Hematopoietic multipotent progenitor cell (in vitro differentiated cells): ENCODE measurements around the gene VPS33A. TPM values are rescaled to one million over a fixed set of nuclear protein-coding genes. Genes with fewer than 3 reads are reported as not detected.
"Not testable (repeated sequence)": the region's sequence is repeated elsewhere in the genome, so short reads cannot be mapped to it uniquely, and the experiment has no call there.

Experiments used
- DNase-seq, 3 donors: peaks; one replicate each; pipeline ENCODE4 v3.0.0-alpha.2; 2011 to 2015; ENCODE audit warnings: low read depth in 2 of 3, low spot score in 2 of 3
- total RNA-seq: library from RNA; depleted of rRNA; stranded (reverse); fragments of >200 nt; gene quantifications from one replicate; pipeline ENCODE4 v1.2.3, GENCODE V29; 2012

Gene VPS33A
- total RNA-seq, 1 donor = 15.1 TPM

GRCh38 chr12:122258939-122259338, 7.4 kb downstream of the VPS33A start:
- DNase-seq = not testable (repeated sequence)

- not testable (repeated sequence) for DNase-seq
These were observed 7.8 kb downstream of the VPS33A start for GRCh38 chr12:122258462-122258861.

- no peak for DNase-seq
These were observed 15.8 kb downstream of the VPS33A start for GRCh38 chr12:122250536-122250935.

- no peak for DNase-seq
These were observed 16.2 kb downstream of the VPS33A start for GRCh38 chr12:122250047-122250446.

- no peak for DNase-seq
These were observed 20.7 kb downstream of the VPS33A start for GRCh38 chr12:122245553-122245952.

- no peak for DNase-seq
These were observed 21.5 kb downstream of the VPS33A start for GRCh38 chr12:122244565-122245371.

GRCh38 chr12:122243965-122244364, 22.3 kb downstream of the VPS33A start:
- DNase-seq = no peak

GRCh38 chr12:122238861-122239260, 27.4 kb downstream of the VPS33A start:
- DNase-seq = no peak

- DNase-seq = no peak
These were observed 30.6 kb downstream of the VPS33A start for GRCh38 chr12:122235741-122236140.

GRCh38 chr12:122232691-122233090, 33.6 kb downstream of the VPS33A start:
- DNase-seq = no peak

GRCh38 chr12:122230798-122231197, 35.5 kb downstream of the VPS33A start:
- DNase-seq = no peak

GRCh38 chr12:122228092-122228491, 38.2 kb downstream of the VPS33A start:
- no peak for DNase-seq

- DNase-seq = no peak
These were observed 39.0 kb downstream of the VPS33A start for GRCh38 chr12:122227341-122227740.

- DNase-seq = no peak
These were observed 39.7 kb downstream of the VPS33A start for GRCh38 chr12:122226366-122227125.

GRCh38 chr12:122225683-122226365, 40.5 kb downstream of the VPS33A start, which contains the start of gene DIABLO:
Gene DIABLO, minus strand, starts transcription at chr12:122226052. Its CDS starts 38 bp downstream, at chr12:122226014.
- DNase-seq = peak; percentile 99 to 100 (median 100)

GRCh38 chr12:122216445-122216844, 49.8 kb downstream of the VPS33A start:
- DNase-seq = no peak

- no peak for DNase-seq
These were observed 50.5 kb downstream of the VPS33A start for GRCh38 chr12:122215771-122216170.

GRCh38 chr12:122208073-122208820, 58.0 kb downstream of the VPS33A start:
- DNase-seq = no peak

- DNase-seq = no peak
These were observed 58.9 kb downstream of the VPS33A start for GRCh38 chr12:122207391-122207790.

GRCh38 chr12:122206976-122207375, 59.3 kb downstream of the VPS33A start:
- no peak for DNase-seq
